Astrocyte (in vitro differentiated cells and primary cell): ENCODE data around the gene CDH23. TPM values are rescaled to one million over a fixed set of nuclear protein-coding genes. Genes with fewer than 3 reads are reported as not detected.

ENCODE experiments used
- DNase-seq: peaks from one replicate; pipeline ENCODE4 v3.0.0-alpha.2; 2010; ENCODE audit warnings: low read depth
- FAIRE-seq: peaks from 2 replicates; lab custom pipeline; 2011; peaks lifted over from hg19 to GRCh38; lab: Jason Lieb, UNC
- H2AFZ ChIP-seq: 2 replicates; pipeline ENCODE4 v1.6.0; 2012; ENCODE audit warnings: low read depth, low read length, inconsistent platforms
- H3K27ac ChIP-seq: 2 replicates; pipeline ENCODE4 v1.5.1; 2011; ENCODE audit warnings: low read depth, low read length, inconsistent platforms
- H3K27me3 ChIP-seq: 2 replicates; pipeline ENCODE4 v1.6.0; 2011; ENCODE audit warnings: low read length, inconsistent platforms; ENCODE audit not compliant: insufficient read depth
- H3K36me3 ChIP-seq: 2 replicates; pipeline ENCODE4 v1.5.1; 2011; ENCODE audit warnings: low read length, inconsistent platforms; ENCODE audit not compliant: insufficient read depth
- H3K4me1 ChIP-seq: 2 replicates; pipeline ENCODE4 v1.5.1; 2011; ENCODE audit warnings: low read length, inconsistent platforms; ENCODE audit not compliant: insufficient read depth
- H3K4me2 ChIP-seq: 2 replicates; pipeline ENCODE4 v1.6.0; 2012; ENCODE audit warnings: low read length, inconsistent platforms
- H3K4me3 ChIP-seq: 2 replicates; pipeline ENCODE4 v1.5.1; 2011; ENCODE audit warnings: low read depth, mild to moderate bottlenecking, low read length, inconsistent platforms; ENCODE audit not compliant: insufficient read depth
- H3K79me2 ChIP-seq: 2 replicates; pipeline ENCODE4 v1.6.0; 2012; ENCODE audit warnings: mild to moderate bottlenecking, low read length, inconsistent platforms; ENCODE audit not compliant: insufficient read depth
- H3K9ac ChIP-seq: 2 replicates; pipeline ENCODE4 v1.6.0; 2012; ENCODE audit warnings: mild to moderate bottlenecking, low read length, inconsistent platforms
- H3K9me3 ChIP-seq: 2 replicates; pipeline ENCODE4 v1.5.1; 2012; ENCODE audit warnings: low read depth, mild to moderate bottlenecking, low read length, inconsistent platforms; ENCODE audit not compliant: insufficient read depth
- H4K20me1 ChIP-seq: 2 replicates; pipeline ENCODE4 v1.6.0; 2012; ENCODE audit warnings: low read length, inconsistent platforms; ENCODE audit not compliant: insufficient read depth
- H3K27ac Mint-ChIP-seq: one replicate; pipeline ENCODE4 v1.8.0; 2021; ENCODE audit warnings: mild to moderate bottlenecking, mixed read lengths; ENCODE audit not compliant: unreplicated experiment
- H3K27me3 Mint-ChIP-seq: one replicate; pipeline ENCODE4 v1.8.0; 2021; ENCODE audit warnings: low read depth, mixed read lengths; ENCODE audit not compliant: unreplicated experiment
- H3K36me3 Mint-ChIP-seq: one replicate; pipeline ENCODE4 v1.8.0; 2021; ENCODE audit warnings: low read depth, mixed read lengths; ENCODE audit not compliant: unreplicated experiment
- H3K4me1 Mint-ChIP-seq: one replicate; pipeline ENCODE4 v1.8.0; 2021; ENCODE audit warnings: low read depth, mixed read lengths; ENCODE audit not compliant: unreplicated experiment
- H3K4me3 Mint-ChIP-seq: one replicate; pipeline ENCODE4 v1.8.0; 2021; ENCODE audit warnings: mild to moderate bottlenecking, moderate library complexity, mixed read lengths; ENCODE audit not compliant: unreplicated experiment
- H3K9me3 Mint-ChIP-seq: one replicate; pipeline ENCODE4 v1.8.0; 2021; ENCODE audit warnings: mild to moderate bottlenecking, mixed read lengths; ENCODE audit not compliant: unreplicated experiment
- EZH2 ChIP-seq: IDR thresholded peaks from 2 replicates; pipeline ENCODE4 v1.6.1; 2012; ENCODE audit warnings: mild to moderate bottlenecking, low read length, inconsistent platforms; ENCODE audit not compliant: insufficient read depth
- total RNA-seq: library from RNA; stranded (reverse); gene quantifications from 2 replicates; pipeline ENCODE4 v1.2.1, GENCODE V29; 2021
- TF ChIP-seq, protein P1 (sequence below): IDR thresholded peaks from 2 replicates; pipeline ENCODE4 v1.5.1; 2011; ENCODE audit warnings: low read depth, mild to moderate bottlenecking, inconsistent platforms, low read length, moderate library complexity; ENCODE audit not compliant: insufficient read depth

CDH23 gene
- total RNA-seq, 1 donor from 2014 or later, result not detected

GRCh38 chr10:71388171-71388570 is 8.5 kb upstream of the CDH23 start:
- Histone ChIP-seq H2AFZ (no peak overlapping the region), H3K9me3 (no peaks in the 10 kb centered on the region), H3K79me2 (no peaks in the 10 kb centered on the region), H3K4me1 (no peaks in the 10 kb centered on the region), H3K36me3 (no peaks in the 10 kb centered on the region), H3K27me3 (peaks cover 40% of the 10 kb centered on the region), H3K27ac (no peak overlapping the region), H3K9ac (no peak overlapping the region), H4K20me1 (no peaks in the 10 kb centered on the region), H3K4me2 (no peak overlapping the region), H3K4me3 (no peak overlapping the region)
- DNase-seq (no peak), FAIRE-seq (no peak)
- no peak for TF ChIP-seq EZH2
- TF ChIP-seq, protein P1, sequence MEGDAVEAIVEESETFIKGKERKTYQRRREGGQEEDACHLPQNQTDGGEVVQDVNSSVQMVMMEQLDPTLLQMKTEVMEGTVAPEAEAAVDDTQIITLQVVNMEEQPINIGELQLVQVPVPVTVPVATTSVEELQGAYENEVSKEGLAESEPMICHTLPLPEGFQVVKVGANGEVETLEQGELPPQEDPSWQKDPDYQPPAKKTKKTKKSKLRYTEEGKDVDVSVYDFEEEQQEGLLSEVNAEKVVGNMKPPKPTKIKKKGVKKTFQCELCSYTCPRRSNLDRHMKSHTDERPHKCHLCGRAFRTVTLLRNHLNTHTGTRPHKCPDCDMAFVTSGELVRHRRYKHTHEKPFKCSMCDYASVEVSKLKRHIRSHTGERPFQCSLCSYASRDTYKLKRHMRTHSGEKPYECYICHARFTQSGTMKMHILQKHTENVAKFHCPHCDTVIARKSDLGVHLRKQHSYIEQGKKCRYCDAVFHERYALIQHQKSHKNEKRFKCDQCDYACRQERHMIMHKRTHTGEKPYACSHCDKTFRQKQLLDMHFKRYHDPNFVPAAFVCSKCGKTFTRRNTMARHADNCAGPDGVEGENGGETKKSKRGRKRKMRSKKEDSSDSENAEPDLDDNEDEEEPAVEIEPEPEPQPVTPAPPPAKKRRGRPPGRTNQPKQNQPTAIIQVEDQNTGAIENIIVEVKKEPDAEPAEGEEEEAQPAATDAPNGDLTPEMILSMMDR, result no peak
- H3K27ac Mint-ChIP-seq, result no peak overlapping the region
- no peaks in the 10 kb centered on the region for H3K4me1 Mint-ChIP-seq
- H3K27me3 Mint-ChIP-seq, result peaks cover 68% of the 10 kb centered on the region
- H3K4me3 Mint-ChIP-seq, result no peak overlapping the region
- no peaks in the 10 kb centered on the region for H3K36me3 Mint-ChIP-seq
- no peaks in the 10 kb centered on the region for H3K9me3 Mint-ChIP-seq

- Mint-ChIP-seq H3K36me3 (no peaks in the 10 kb centered on the region), H3K27ac (no peak overlapping the region), H3K9me3 (no peaks in the 10 kb centered on the region), H3K4me3 (no peak overlapping the region), H3K27me3 (peaks cover 73% of the 10 kb centered on the region), H3K4me1 (no peaks in the 10 kb centered on the region)
- no peaks in the 10 kb centered on the region for H3K36me3 ChIP-seq
- no peaks in the 10 kb centered on the region for H4K20me1 ChIP-seq
- H3K27me3 ChIP-seq, result peaks cover 45% of the 10 kb centered on the region
- DNase-seq (no peak), FAIRE-seq (no peak)
- no peak overlapping the region for H3K27ac ChIP-seq
- no peak for TF ChIP-seq EZH2
- TF ChIP-seq, protein P1, result no peak
- H3K79me2 ChIP-seq, result no peaks in the 10 kb centered on the region
- no peaks in the 10 kb centered on the region for H3K4me1 ChIP-seq
- H3K9me3 ChIP-seq, result no peaks in the 10 kb centered on the region
- H3K9ac ChIP-seq, result no peak overlapping the region
- H3K4me3 ChIP-seq, result no peak overlapping the region
- H3K4me2 ChIP-seq, result no peak overlapping the region
- no peak overlapping the region for H2AFZ ChIP-seq
Measured at GRCh38 chr10:71388583-71389310, 8.0 kb upstream of the CDH23 start.

- TF ChIP-seq EZH2, result no peak
- TF ChIP-seq, protein P1, result no peak
- Histone ChIP-seq H3K4me2 (no peak overlapping the region), H3K79me2 (no peaks in the 10 kb centered on the region), H2AFZ (no peak overlapping the region), H3K27me3 (peaks cover 53% of the 10 kb centered on the region), H3K4me3 (no peak overlapping the region), H4K20me1 (no peaks in the 10 kb centered on the region), H3K4me1 (no peaks in the 10 kb centered on the region), H3K9me3 (no peaks in the 10 kb centered on the region), H3K9ac (no peak overlapping the region), H3K27ac (no peak overlapping the region), H3K36me3 (no peaks in the 10 kb centered on the region)
- Mint-ChIP-seq H3K4me1 (no peaks in the 10 kb centered on the region), H3K9me3 (no peaks in the 10 kb centered on the region), H3K36me3 (no peaks in the 10 kb centered on the region), H3K27me3 (peaks cover 84% of the 10 kb centered on the region), H3K4me3 (no peak overlapping the region), H3K27ac (no peak overlapping the region)
- FAIRE-seq, result no peak
- DNase-seq, result no peak
Measured at GRCh38 chr10:71389768-71390460, 6.8 kb upstream of the CDH23 start.
